OCI-LY1 (cell line): ENCODE measurements around the gene SPOCD1.

ENCODE experiments used
- H2AFZ ChIP-seq: fragments of 200-600 bp; sonication (generic), shearing (Covaris generic); 2 replicates; pipeline ENCODE4 v1.6.0; 2014; ENCODE audit warnings: antibody characterized with exemption, mild to moderate bottlenecking, low read length
- H3F3A ChIP-seq: fragments of 200-600 bp; sonication (generic), shearing (Covaris generic); 2 replicates; pipeline ENCODE4 v1.6.0; 2014; ENCODE audit warnings: mild to moderate bottlenecking, antibody characterized with exemption, low read length, moderate library complexity; ENCODE audit not compliant: insufficient read depth
- H3K27ac ChIP-seq: fragments of 200-600 bp; sonication (generic); 2 replicates; pipeline ENCODE4 v1.5.1; 2014; ENCODE audit warnings: low read length, mixed run types, mild to moderate bottlenecking, low read depth; ENCODE audit not compliant: poor library complexity, severe bottlenecking
- H3K27me3 ChIP-seq: fragments of 200-600 bp; sonication (generic); 2 replicates; pipeline ENCODE4 v1.6.0; 2014; ENCODE audit warnings: antibody characterized with exemption, mild to moderate bottlenecking, low read length, moderate library complexity; ENCODE audit not compliant: insufficient read depth
- H3K36me3 ChIP-seq: fragments of 200-600 bp; sonication (generic); 2 replicates; pipeline ENCODE4 v1.6.1; 2014; ENCODE audit warnings: mild to moderate bottlenecking, antibody characterized with exemption, low read length, moderate library complexity, mixed read lengths; ENCODE audit not compliant: insufficient read depth
- H3K4me1 ChIP-seq: fragments of 200-600 bp; sonication (generic); 2 replicates; pipeline ENCODE4 v1.5.1; 2014; ENCODE audit warnings: mild to moderate bottlenecking, low read length, moderate library complexity; ENCODE audit not compliant: insufficient read depth, severe bottlenecking
- H3K4me2 ChIP-seq: fragments of 200-600 bp; sonication (generic), shearing (Covaris generic); 2 replicates; pipeline ENCODE4 v1.6.1; 2014; ENCODE audit warnings: low read length
- H3K4me3 ChIP-seq: fragments of 200-600 bp; sonication (generic); 2 replicates; pipeline ENCODE4 v1.5.1; 2014; ENCODE audit warnings: low read length, low read depth, mild to moderate bottlenecking, mixed read lengths; ENCODE audit not compliant: poor library complexity, severe bottlenecking
- H3K79me2 ChIP-seq: fragments of 200-600 bp; shearing (Covaris generic); 2 replicates; pipeline ENCODE4 v1.6.1; 2016; ENCODE audit warnings: mixed run types, low read length, mixed read lengths; ENCODE audit not compliant: insufficient read depth
- H3K9ac ChIP-seq: fragments of 200-600 bp; sonication (generic), shearing (Covaris generic); 2 replicates; pipeline ENCODE4 v1.6.1; 2014; ENCODE audit warnings: mild to moderate bottlenecking, low read length, mixed read lengths
- H3K9me2 ChIP-seq: fragments of 200-600 bp; sonication (generic), shearing (Covaris generic); 2 replicates; pipeline ENCODE4 v1.6.1; 2014; ENCODE audit warnings: low read depth, mild to moderate bottlenecking, low read length, mixed read lengths
- H3K9me3 ChIP-seq: fragments of 200-600 bp; shearing (Covaris generic); 2 replicates; pipeline ENCODE4 v1.6.1; 2014; ENCODE audit warnings: low read length, mixed read lengths
- H4K20me1 ChIP-seq: fragments of 200-600 bp; sonication (generic), shearing (Covaris generic); 2 replicates; pipeline ENCODE4 v1.6.0; 2016; ENCODE audit warnings: mild to moderate bottlenecking, low read length; ENCODE audit not compliant: insufficient read depth
- EZH2 ChIP-seq: fragments of 200-600 bp; sonication (generic), shearing (Covaris generic); IDR thresholded peaks from 2 replicates; pipeline ENCODE4 v1.8.0; 2017; ENCODE audit warnings: borderline replicate concordance, mixed run types, mild to moderate bottlenecking, antibody characterized with exemption, low read length, moderate library complexity, mixed read lengths
- TF ChIP-seq, protein P1 (sequence below): fragments of 200-600 bp; sonication (generic), shearing (Covaris generic); IDR thresholded peaks from 2 replicates; pipeline ENCODE4 v1.5.1; 2017; ENCODE audit warnings: mild to moderate bottlenecking, antibody characterized with exemption, low read length, moderate library complexity, mixed read lengths

SPOCD1 gene

DNA sequence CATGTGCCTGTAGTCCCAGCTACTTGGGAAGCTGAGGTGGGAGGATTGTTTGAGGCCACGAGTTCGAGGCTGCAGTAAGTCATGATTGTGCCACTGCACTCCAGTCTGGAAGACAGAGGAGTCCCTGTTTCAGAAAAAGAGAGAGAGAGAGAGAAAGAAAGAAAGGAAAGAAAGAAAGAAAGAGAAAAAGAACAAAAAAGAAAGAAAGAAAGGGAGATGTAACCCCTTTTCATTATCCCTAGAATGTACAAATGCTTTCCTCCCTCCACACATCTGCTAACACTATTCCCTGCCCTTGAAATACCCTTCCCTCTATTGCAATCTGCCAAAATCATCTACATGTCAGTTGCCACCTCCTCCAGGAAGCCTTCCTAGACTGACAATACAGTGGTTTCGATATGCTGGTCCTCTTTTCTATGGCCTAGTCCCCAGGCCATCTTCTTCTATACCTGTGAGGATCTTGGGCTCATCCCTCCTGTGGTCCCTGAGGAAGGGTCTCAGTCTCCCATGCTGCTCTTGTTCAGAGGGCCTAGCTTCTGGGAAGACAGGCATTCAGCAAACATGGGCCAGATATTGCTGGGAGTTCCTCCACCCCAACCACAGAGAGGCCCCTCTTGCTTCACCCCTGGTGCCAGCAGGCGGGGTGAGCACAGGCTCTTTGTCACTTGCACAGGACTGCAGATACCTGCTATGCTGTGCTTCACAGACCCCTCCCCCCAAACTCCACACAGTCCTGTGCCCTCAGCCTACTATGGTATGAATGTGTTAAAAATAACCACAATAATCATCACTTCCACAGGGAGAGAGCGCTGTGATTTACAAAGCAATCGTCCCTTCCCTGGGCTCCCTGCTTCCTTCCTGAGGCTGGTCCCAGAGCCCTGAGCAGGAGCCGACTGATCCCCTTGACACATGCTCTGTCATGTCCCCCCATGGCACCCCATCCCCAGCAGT lies 65.8 kb downstream of the SPOCD1 start:
- Histone ChIP-seq H3K9me2 (no peaks in the 10 kb centered on the region), H3K4me2 (no peak overlapping the region), H3K9ac (no peak overlapping the region), H3K79me2 (no peaks in the 10 kb centered on the region), H3F3A (no peaks in the 10 kb centered on the region), H3K9me3 (no peaks in the 10 kb centered on the region), H3K4me3 (no peak overlapping the region), H3K27ac (no peak overlapping the region), H2AFZ (no peak overlapping the region), H3K27me3 (peaks cover 6% of the 10 kb centered on the region; the same call in 1 of the 2 replicates), H3K36me3 (no peaks in the 10 kb centered on the region), H3K4me1 (peaks cover 6% of the 10 kb centered on the region), H4K20me1 (no peaks in the 10 kb centered on the region)
- no peak for TF ChIP-seq EZH2
- TF ChIP-seq, protein P1, sequence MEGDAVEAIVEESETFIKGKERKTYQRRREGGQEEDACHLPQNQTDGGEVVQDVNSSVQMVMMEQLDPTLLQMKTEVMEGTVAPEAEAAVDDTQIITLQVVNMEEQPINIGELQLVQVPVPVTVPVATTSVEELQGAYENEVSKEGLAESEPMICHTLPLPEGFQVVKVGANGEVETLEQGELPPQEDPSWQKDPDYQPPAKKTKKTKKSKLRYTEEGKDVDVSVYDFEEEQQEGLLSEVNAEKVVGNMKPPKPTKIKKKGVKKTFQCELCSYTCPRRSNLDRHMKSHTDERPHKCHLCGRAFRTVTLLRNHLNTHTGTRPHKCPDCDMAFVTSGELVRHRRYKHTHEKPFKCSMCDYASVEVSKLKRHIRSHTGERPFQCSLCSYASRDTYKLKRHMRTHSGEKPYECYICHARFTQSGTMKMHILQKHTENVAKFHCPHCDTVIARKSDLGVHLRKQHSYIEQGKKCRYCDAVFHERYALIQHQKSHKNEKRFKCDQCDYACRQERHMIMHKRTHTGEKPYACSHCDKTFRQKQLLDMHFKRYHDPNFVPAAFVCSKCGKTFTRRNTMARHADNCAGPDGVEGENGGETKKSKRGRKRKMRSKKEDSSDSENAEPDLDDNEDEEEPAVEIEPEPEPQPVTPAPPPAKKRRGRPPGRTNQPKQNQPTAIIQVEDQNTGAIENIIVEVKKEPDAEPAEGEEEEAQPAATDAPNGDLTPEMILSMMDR, result no peak

DNA sequence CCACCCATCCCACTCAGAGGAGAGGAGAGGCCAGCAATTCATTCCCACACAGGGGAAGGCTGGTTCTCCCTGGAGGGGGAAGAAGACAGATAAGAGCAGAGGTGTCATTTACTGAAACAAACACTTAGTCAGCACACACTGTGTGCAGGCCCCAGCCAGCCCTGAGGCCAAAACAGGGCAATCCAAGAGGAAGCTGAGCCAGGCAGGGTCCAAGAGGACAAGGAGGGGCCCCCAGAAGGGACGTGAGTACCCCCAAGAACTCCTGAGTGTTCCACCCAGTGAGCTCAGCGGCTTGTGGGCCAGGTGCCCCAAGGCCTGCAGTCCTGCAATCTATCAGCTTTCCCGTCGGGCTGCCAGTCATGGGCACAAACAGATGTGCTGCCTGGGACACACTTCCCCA lies 67.5 kb downstream of the SPOCD1 start:
- no peaks in the 10 kb centered on the region for H3K79me2 ChIP-seq
- no peak overlapping the region for H3K4me2 ChIP-seq
- no peak for TF ChIP-seq EZH2
- TF ChIP-seq, protein P1, result no peak
- H3K36me3 ChIP-seq, result no peaks in the 10 kb centered on the region
- H3K9me3 ChIP-seq, result no peaks in the 10 kb centered on the region
- no peaks in the 10 kb centered on the region for H3K9me2 ChIP-seq
- peaks cover 19% of the 10 kb centered on the region for H3K4me1 ChIP-seq
- H3K9ac ChIP-seq, result no peak overlapping the region
- H2AFZ ChIP-seq, result no peak overlapping the region
- no peak overlapping the region for H3K27ac ChIP-seq
- H3F3A ChIP-seq, result no peaks in the 10 kb centered on the region
- H4K20me1 ChIP-seq, result no peaks in the 10 kb centered on the region
- H3K27me3 ChIP-seq, result peaks cover 6% of the 10 kb centered on the region; the same call in 1 of the 2 replicates
- no peak overlapping the region for H3K4me3 ChIP-seq

DNA sequence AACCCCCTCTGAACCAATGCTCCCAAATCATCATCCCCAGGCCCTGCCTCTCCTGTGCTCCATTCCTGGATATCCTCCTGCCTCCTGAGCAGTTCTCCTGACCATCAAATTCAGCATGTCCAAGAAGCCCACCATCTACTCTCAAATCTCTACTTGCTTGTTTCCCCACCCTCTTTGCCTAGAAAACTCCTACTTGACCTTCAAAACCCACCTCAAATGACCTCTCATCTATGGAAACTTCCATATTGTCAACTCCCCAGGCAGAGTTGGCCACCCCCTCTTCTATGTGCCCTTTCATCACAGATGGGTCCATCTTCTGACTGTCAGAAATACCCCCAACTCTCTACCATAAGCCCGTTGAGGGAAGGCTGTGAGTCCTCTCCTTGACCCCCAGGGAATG lies 68.5 kb downstream of the SPOCD1 start:
- H3K79me2 ChIP-seq, result no peaks in the 10 kb centered on the region
- no peak overlapping the region for H3K9ac ChIP-seq
- no peaks in the 10 kb centered on the region for H3K9me2 ChIP-seq
- peaks cover 6% of the 10 kb centered on the region; the same call in 1 of the 2 replicates for H3K27me3 ChIP-seq
- no peak overlapping the region for H3K4me3 ChIP-seq
- no peak for TF ChIP-seq EZH2
- TF ChIP-seq, protein P1, result no peak
- no peak overlapping the region for H3K27ac ChIP-seq
- no peaks in the 10 kb centered on the region for H4K20me1 ChIP-seq
- H2AFZ ChIP-seq, result no peak overlapping the region
- no peaks in the 10 kb centered on the region for H3K9me3 ChIP-seq
- peaks cover 19% of the 10 kb centered on the region for H3K4me1 ChIP-seq
- H3F3A ChIP-seq, result no peaks in the 10 kb centered on the region
- H3K4me2 ChIP-seq, result no peak overlapping the region
- no peaks in the 10 kb centered on the region for H3K36me3 ChIP-seq
